GM19193 (cell line): ENCODE results near the gene GDPD3.

Source experiments
- POLR2A ChIP-seq: IDR thresholded peaks from 4 replicates; pipeline ENCODE4 v1.6.1; 2011; ENCODE audit not compliant: insufficient read depth, insufficient read length; ENCODE audit errors: extremely low read depth

The GDPD3 gene

DNA sequence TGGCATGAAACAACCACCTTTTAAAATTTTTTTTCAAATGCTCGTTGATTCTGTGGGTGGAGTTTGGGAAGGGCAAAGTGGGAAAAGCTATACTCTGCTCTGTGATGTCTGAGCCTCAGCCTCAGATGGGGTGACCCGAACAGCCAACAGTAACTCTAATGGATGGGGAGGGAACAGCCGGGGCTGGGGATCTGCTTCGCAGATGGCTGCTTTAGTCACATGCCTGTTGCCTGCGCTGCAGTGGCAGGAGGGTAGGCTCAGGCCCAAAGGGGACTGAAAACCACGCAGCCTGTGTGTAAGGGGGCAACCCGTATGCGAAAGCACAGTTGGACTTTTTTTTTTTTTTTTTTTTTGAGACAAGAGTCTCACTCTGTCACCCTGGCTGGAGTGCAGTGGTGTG is 24.6 kb upstream of the GDPD3 start:
- TF ChIP-seq POLR2A, result no peak

DNA sequence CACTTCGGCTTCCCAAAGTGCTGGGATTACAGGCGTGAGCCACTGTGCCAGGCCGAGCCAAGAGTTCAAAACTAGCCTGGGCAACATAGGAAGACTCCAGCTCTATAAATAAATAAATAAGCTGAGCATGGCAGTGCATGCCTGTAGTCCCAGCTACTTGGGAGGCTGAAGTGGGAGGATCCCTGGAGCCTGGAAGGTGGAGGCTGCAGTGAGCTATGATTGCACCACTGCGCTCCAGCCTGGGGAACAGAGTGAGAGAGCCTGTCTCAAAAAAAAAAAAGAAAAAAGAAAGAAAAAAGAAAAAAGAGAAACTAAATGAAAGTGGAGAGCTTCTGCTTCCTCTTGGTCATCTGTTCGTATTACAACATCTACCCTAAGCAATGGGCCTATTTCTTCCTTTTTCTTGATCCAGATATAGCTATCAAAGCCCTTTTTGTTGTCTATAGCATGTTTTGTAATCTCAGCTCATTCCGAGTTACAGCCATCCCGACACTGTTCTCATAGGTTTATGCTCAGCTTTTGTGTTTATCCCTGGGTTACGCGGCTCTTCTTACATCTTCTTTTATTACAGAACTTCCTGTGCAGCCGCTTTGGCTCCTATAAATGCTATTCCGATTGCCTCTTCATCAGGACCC is 23.8 kb upstream of the GDPD3 start:
- no peak for TF ChIP-seq POLR2A

DNA sequence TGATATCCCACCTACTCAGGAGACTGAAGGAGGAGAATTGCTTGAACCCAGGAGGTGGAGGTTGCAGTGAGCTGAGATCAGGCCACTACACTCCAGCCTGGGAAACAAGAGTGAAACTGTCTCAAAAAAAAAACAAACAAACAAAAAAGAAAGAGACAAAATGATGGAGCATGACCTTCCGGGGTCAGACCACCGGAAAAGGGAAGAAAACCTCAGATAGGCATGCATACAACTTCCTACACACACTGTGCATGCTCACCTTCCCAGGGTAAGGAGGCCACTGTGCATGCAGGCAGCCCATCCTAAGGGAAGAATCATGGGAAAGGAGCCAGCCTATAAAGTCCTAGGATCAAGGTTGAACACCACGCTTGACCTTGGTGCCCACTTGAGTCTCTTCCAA is 19.3 kb upstream of the GDPD3 start:
- no peak for TF ChIP-seq POLR2A

DNA sequence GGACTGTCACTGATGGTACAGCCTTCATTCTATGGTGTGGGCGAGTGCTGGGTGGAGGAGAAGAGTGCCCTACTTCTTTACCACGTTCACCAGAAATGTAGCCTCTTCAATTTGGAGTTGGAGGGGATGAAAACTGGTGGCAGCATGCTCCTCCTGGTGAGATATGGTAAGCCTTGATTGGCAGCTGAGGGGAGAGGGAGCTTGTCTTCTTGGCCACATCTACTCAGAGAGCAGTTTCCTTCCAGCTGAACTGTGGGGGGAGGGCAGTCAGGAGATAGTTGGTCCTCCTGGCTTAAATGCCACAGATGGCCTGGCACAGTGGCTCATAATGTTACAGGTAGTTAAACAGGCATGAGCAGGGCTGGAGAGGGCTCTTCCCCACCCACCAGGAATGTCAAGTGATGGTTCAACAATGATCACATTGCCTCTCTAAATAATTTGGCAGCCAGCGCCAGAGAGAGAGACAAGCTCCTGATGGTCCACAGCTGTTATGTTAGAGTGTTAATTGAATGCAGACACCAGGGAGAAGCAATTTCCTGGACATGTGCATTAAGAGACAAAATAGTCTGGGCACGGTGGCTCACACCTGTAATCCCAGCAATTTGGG is 18.6 kb upstream of the GDPD3 start:
- TF ChIP-seq POLR2A, result no peak

DNA sequence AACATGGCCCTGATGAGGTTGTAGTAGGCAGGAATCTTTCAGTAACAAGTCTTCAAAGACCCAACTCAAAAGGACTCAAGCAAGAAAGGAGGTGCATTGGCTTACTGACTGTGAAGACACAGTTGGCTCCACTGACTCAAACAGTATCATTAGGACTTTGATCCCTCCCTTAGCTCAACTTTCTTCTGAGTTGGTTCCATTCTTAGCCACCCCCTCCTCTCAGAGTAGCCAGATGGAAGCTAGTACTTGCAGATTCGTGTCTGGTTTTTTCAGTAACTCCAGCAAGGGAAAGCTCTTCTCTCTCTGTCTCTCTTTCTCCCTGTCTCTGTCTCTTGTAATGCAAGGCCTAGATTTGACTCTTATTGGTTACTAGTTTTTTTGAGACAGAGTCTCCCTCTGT is 14.7 kb upstream of the GDPD3 start:
- TF ChIP-seq POLR2A, result no peak

DNA sequence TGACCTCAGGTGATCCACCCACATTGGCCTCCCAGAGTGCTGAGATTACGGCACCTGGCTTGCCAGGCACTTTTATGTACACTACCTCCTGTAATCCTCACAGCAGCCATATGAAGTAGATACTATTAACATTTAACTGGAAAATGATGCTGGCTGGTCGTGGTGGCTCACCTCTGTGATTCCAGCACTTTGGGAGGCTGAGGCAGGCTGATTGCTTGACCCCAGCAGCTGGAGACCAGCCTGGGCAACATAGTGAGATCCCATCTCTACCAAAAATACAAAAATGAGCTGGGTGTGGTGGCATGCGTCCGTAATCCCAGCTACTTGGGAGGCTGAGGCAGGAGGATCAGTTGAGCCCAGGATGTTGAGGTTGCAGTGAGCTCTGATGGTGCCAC is 11.6 kb upstream of the GDPD3 start:
- no peak for TF ChIP-seq POLR2A

DNA sequence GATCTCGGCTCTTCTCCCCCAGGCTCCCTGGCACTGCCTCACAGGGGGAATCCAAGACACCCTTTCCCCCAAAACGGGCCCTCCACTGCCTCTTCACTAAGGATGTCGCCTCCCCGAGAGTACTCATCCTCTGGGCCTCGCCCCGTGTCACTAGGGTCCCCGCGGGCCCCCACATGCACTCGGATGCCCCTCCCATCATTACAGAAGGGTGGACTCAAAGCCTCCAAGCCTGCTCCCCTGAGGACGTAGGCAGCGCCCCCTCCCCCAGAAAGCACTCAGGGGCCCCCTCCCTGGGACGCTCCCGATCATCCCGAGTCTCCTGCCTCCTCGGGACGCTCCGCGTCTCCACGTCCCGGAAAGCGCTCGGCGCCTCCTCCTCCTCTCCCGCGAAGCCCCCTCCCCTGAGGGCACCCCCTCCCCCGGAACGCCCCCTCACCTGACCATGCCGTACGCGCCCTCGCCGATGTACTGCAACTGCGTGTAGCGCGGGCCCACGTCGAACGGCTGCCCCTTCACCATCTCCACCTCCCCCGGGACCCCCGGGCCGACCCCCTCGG is 9.3 kb upstream of the GDPD3 start:
- no peak for TF ChIP-seq POLR2A

DNA sequence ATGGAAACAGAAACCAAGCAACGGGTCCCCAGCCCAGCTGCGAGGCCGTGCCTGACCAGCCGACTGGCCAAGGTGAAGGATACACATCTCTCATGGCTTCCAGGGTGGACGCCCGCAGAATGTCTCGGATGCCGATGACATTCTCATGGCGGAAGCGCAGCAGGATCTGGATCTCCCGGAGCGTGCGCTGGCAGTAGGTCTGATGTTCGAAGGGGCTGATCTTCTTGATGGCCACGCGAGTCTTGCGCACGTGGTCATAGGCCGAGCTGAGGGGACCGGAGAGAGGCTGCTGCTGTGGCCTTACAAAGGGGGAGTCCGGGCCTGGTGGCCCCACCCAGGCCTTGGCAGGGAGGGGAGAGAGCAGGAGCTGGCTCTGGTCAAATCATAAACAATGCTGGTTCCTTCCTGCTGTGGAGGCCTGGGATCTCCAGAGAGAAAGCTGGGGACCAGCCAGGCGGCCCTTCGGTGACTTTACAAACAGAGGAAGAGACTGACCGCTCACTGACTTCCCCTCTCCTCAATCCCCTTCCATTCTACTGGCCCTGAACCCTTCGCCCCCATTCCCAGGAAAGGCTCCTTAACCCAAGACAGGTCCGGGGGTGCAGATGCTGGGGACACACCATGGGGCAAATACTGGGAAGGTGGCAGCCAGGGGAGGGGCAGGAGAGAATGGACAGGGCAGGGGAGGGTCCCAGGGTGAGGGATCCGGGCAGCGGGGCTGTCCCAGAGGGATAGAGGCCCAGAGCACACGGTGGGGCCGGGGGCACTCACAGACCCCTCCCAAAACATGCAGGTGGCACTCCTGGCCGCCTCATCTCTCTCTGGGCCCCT is 8.6 kb upstream of the GDPD3 start:
- TF ChIP-seq POLR2A, result no peak

DNA sequence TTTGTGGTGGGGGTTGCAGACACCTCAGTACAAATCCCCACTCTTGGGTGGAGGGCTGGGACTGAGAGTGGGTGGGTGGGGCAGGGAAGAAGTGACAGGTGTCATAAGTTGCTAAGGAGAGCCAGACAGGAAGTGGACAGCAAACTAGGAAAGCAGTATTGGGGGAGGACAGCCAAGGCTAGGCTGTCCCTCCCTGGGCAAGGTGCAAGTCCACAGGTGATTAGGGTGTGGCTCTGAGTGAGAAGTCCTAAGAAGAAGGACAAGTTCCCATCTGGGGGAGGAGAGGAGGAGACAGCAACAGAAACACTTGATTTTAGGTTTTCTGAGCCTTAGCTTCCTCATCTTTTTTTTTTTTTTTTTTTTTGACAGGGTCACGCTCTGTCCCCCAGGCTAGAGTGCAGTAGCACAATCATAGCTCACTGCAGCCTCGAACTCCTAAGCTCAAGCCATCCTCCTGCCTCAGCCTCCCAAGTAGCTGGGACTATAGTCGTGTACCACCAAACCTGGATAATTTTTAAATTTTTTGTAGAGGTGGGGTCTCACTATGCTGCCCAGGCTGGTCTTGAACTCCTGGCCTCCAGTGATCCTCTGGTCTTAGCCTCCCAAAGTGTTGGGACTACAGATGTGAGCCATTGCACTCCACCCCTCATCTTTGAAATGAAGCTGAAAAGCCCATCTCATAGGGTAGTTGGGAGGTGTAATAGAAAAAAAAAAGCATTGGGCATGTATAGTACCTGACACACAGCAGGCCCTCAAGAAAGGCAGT is 7.2 kb upstream of the GDPD3 start:
- no peak for TF ChIP-seq POLR2A

DNA sequence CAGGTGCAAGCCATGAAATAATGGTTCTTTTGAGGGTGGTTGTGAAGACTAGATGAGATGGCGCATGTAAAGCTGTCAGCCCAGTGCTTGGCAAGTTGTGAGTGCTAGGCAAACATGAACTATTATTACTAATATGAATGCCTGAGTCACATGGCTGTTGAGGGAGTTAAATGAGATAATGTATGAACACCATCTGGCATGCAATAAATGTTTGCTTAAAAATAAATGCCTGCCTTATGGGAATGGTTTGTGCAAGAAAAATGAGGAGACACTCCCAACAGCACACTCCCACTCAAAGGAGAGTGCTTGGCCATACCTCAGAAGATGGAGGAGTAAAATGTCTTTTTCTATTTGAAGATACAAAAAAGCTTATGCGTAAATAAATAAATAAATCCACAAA is 6.1 kb upstream of the GDPD3 start:
- TF ChIP-seq POLR2A, result no peak

DNA sequence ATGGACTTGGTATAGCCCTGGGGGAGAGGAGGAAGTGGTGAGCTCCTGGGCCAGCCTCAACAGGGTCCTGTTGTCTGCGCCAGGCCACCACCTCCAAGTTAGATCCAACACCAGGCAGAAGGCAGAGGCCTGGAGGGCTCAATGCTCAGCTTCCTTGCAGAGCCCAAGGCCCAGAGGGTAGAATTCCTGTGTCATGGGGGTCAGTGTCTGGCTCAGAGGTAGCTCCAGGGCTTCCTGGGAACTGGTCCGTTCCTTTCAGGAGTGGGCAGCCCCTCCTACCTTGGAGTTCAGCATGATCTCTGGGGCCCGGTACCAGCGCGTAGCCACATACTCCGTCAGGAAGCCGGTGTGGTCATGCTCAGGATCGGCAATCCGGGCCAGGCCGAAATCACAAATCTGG is 4.4 kb upstream of the GDPD3 start:
- TF ChIP-seq POLR2A, result no peak

DNA sequence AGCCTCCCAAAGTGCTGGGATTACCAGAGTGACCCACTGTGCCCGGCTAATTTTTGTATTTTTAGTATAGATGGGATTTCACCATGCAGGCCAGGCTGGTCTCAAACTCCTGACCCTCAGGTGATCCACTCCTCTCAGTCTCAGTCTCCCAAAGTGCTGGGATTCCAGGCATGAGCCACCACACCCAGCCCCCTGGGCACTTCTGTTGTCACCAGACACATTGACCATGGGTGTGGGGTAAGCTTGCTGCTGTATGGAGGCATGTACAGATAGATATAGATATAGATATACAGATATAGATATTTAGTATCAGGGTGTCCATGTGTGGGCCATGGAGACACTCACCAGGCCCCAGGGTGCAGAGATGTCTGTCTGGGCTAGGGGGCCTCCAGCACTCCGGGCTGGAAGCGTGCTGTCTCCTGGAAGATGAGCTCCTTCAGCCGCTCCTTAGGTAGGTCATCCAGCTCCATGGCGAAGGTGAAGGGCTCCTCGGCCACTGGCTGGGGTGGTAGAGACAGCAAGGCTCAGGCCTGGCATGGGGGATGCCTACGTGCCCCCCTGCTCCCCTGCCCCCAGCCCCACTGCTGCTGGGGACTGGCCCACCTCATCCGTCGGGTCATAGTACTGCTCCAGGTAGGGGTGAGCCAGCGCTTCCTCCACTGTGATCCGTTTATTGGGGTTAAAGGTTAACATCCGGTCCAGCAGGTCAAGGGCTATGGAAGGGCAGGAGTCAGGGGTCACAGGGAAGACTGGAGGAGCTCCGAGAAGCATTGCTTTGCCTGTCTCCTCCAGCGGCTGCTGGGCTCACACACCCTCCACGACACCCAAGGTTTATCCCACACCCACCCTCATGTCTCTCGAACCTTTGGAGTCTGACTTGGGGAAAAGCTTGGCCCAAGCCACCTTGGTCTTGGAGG is 3.2 kb upstream of the GDPD3 start:
- TF ChIP-seq POLR2A, result no peak

DNA sequence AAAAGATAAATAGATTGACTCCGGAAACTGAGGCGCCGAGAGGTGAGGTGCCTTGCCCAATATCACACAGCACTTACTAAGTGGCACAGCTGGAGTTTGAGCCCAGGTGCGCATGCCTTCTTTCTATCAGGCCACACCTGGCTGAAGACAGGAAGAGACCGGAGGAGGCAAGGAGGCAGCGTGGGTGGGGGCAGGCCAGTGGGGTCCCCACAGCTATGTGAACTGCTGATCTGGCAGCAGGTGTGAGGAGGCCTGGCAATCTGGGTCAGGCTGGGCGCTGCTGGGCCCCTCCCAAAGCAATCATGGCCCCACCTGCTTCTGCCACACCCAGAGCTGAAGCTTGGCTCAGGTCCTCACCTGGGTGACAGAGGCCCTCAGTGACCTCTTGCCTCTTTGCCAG is 1.9 kb upstream of the GDPD3 start:
- no peak for TF ChIP-seq POLR2A

DNA sequence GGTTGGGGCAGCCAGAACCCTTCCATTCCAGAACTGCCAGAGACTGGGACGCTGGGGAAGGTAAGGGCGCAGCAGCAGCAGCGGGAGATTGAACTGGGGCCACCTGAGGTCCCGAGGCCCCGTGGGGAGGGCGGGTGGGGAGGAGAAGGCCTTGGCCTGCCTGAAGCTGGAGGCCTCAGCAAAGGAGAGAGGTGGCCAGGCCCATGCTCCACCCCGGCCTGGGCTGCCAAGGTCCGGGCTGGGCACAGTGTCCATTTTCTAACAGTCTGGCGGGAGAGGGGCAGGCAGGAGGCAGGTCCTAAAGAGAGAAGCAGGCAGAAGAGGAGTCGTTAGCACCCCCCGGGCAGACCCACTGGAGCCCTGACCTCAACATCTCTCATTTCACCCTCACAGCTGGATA is 1.1 kb upstream of the GDPD3 start:
- TF ChIP-seq POLR2A, result no peak
